Panc1 (cell line): ENCODE results near the gene EHD2. TPM values are rescaled to one million over a fixed set of nuclear protein-coding genes. Genes with fewer than 3 reads are reported as not detected.
"Not testable (repeated sequence)": the region's sequence is repeated elsewhere in the genome, so short reads cannot be mapped to it uniquely, and the experiment has no call there.

Experiments
- ATAC-seq: fragments of 200-7000 bp; cut with Tn5 transposase; 2 replicates; pipeline ENCODE4 v1.9.1; 2020; ENCODE audit warnings: mild to moderate bottlenecking, moderate library complexity
- BruUV-seq: library from RNA; stranded (reverse); fragments of 400-500 nt; replicated peaks from 2 replicates; lab custom pipeline; 2021; lab: Mats Ljungman, UMichigan
- CTCF ChIA-PET: fragments of 300-600 bp; sonication (Branson Sonifier 250); formaldehyde crosslinking; loops from one replicate; lab custom pipeline; 2022; ENCODE audit warnings: antibody characterized with exemption; lab: Charles Lee
- POLR2A ChIA-PET: fragments of 300-600 bp; sonication (Branson Sonifier 250); formaldehyde crosslinking; loops from one replicate; lab custom pipeline; 2022; ENCODE audit warnings: antibody characterized with exemption; lab: Charles Lee
- DNase-seq: peaks from one replicate; pipeline ENCODE4 v3.0.0-alpha.2; 2010; ENCODE audit warnings: low read depth, low spot score
- H3K27ac ChIP-seq: 2 replicates; pipeline ENCODE4 v1.5.1; 2011; ENCODE audit warnings: mild to moderate bottlenecking, low read length, inconsistent platforms
- H3K27me3 ChIP-seq: fragments of 200-500 bp; sonication (Bioruptor generic); 2 replicates; pipeline ENCODE4 v1.6.0; 2014; ENCODE audit warnings: low read length, inconsistent platforms; ENCODE audit not compliant: control insufficient read depth, insufficient read depth
- H3K36me3 ChIP-seq: fragments of 200-500 bp; sonication (Bioruptor generic); 2 replicates; pipeline ENCODE4 v1.5.1; 2014; ENCODE audit warnings: inconsistent platforms, mild to moderate bottlenecking, low read length, moderate library complexity; ENCODE audit not compliant: control insufficient read depth, insufficient read depth
- H3K4me1 ChIP-seq: 2 replicates; pipeline ENCODE4 v1.5.1; 2011; ENCODE audit warnings: inconsistent platforms, mild to moderate bottlenecking, low read length, moderate library complexity; ENCODE audit not compliant: control insufficient read depth, insufficient read depth
- H3K4me3 ChIP-seq, 2 experiments: 2 replicates each; pipeline ENCODE4 v1.5.1; 2011 to 2012; ENCODE audit warnings: low read depth in 2 of 2, low read length in 2 of 2, mild to moderate bottlenecking in 2 of 2, inconsistent platforms in 1 of 2, moderate library complexity in 1 of 2
- H3K9me3 ChIP-seq: fragments of 200-500 bp; sonication (Bioruptor generic); 2 replicates; pipeline ENCODE4 v1.5.1; 2014; ENCODE audit warnings: low read depth, mild to moderate bottlenecking, inconsistent platforms, low read length, moderate library complexity; ENCODE audit not compliant: control insufficient read depth, insufficient read depth
- POLR2AphosphoS5 ChIP-seq: IDR thresholded peaks from 2 replicates; pipeline ENCODE4 v1.6.1; 2012; ENCODE audit warnings: mild to moderate bottlenecking, low read depth, low read length, moderate library complexity
- SIN3A ChIP-seq: IDR thresholded peaks from 2 replicates; pipeline ENCODE4 v1.6.1; 2012; ENCODE audit warnings: low read depth, mild to moderate bottlenecking, low read length, moderate library complexity, borderline replicate concordance; ENCODE audit not compliant: insufficient read depth
- TCF7L2 ChIP-seq: IDR thresholded peaks from 2 replicates; pipeline ENCODE4 v1.6.1; 2011; ENCODE audit warnings: mild to moderate bottlenecking, low read depth, low read length, inconsistent platforms
- in situ Hi-C: cut with HindIII; loops from 2 replicates; pipeline ENCODE4 v1.10.0; 2016; ENCODE audit warnings: low sequenced_read_pairs, low pct_unique_long_range_greater_than_20kb
- intact Hi-C: fragments of 100-400 bp; cut with micrococcal nuclease; formaldehyde crosslinking; loops from one replicate; pipeline ENCODE4 v1.10.0; 2022; ENCODE audit not compliant: unreplicated experiment
- total RNA-seq: library from RNA; stranded (reverse); gene quantifications from one replicate; pipeline ENCODE4 v1.2.1, GENCODE V29; 2021; ENCODE audit not compliant: unreplicated experiment
- TF ChIP-seq, protein P1 (sequence below), 2 experiments: IDR thresholded peaks; 2 replicates each; pipeline ENCODE4 v1.6.1; 2011 to 2012; ENCODE audit warnings: low read depth in 2 of 2, control low read depth in 1 of 2, low read length in 1 of 2, mild to moderate bottlenecking in 1 of 2, moderate library complexity in 1 of 2; ENCODE audit not compliant: insufficient read depth in 1 of 2
- TF ChIP-seq, protein P2 (sequence below): fragments of 450-650 bp; IDR thresholded peaks from 2 replicates; pipeline ENCODE4 v1.5.1; 2017; ENCODE audit warnings: mild to moderate bottlenecking

The EHD2 gene
- total RNA-seq, 1 experiment from 2014 or later = 41.8 TPM

DNA sequence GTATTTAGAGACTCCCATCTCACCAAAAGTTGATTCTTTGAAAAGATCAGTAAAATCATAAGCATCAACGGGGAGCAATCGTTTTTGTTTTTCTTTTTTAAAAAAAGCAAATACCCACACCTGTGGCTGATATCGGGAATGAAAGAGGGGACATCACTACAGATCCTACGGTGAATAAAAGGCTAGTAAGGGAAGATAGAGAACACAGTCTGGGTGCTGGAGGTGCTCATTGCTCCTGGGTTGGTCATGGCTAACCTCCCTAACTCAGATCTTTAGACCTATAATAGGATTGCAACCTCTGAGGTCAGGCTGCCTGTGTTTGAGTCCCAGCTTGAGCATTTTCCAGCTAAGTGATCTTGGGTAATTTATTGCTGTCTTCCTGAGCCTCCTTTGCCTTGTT lies 1.1 kb downstream of the EHD2 start:
- in situ Hi-C loops = no loop called here
- intact Hi-C loops = no loop called here
- TF ChIP-seq, protein P1, sequence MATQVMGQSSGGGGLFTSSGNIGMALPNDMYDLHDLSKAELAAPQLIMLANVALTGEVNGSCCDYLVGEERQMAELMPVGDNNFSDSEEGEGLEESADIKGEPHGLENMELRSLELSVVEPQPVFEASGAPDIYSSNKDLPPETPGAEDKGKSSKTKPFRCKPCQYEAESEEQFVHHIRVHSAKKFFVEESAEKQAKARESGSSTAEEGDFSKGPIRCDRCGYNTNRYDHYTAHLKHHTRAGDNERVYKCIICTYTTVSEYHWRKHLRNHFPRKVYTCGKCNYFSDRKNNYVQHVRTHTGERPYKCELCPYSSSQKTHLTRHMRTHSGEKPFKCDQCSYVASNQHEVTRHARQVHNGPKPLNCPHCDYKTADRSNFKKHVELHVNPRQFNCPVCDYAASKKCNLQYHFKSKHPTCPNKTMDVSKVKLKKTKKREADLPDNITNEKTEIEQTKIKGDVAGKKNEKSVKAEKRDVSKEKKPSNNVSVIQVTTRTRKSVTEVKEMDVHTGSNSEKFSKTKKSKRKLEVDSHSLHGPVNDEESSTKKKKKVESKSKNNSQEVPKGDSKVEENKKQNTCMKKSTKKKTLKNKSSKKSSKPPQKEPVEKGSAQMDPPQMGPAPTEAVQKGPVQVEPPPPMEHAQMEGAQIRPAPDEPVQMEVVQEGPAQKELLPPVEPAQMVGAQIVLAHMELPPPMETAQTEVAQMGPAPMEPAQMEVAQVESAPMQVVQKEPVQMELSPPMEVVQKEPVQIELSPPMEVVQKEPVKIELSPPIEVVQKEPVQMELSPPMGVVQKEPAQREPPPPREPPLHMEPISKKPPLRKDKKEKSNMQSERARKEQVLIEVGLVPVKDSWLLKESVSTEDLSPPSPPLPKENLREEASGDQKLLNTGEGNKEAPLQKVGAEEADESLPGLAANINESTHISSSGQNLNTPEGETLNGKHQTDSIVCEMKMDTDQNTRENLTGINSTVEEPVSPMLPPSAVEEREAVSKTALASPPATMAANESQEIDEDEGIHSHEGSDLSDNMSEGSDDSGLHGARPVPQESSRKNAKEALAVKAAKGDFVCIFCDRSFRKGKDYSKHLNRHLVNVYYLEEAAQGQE (IDR thresholded peaks at IDR 0.05; ENCODE audit: insufficient read depth in 1 of 2, low read depth in 2 of 2, low read length in 1 of 2) = no peak
- TF ChIP-seq, protein P2, sequence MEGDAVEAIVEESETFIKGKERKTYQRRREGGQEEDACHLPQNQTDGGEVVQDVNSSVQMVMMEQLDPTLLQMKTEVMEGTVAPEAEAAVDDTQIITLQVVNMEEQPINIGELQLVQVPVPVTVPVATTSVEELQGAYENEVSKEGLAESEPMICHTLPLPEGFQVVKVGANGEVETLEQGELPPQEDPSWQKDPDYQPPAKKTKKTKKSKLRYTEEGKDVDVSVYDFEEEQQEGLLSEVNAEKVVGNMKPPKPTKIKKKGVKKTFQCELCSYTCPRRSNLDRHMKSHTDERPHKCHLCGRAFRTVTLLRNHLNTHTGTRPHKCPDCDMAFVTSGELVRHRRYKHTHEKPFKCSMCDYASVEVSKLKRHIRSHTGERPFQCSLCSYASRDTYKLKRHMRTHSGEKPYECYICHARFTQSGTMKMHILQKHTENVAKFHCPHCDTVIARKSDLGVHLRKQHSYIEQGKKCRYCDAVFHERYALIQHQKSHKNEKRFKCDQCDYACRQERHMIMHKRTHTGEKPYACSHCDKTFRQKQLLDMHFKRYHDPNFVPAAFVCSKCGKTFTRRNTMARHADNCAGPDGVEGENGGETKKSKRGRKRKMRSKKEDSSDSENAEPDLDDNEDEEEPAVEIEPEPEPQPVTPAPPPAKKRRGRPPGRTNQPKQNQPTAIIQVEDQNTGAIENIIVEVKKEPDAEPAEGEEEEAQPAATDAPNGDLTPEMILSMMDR = no peak
- no peaks in the 10 kb centered on the region for H3K9me3 ChIP-seq
- ATAC-seq = no peak
- peaks cover 7% of the 10 kb centered on the region for H3K4me1 ChIP-seq
- ChIA-PET POLR2A (no interaction called here), CTCF (no interaction called here)
- TSS peak; percentile 61 for BruUV-seq
- no peaks in the 10 kb centered on the region for H3K27me3 ChIP-seq
- peak overlapping the region; percentile 66 for H3K27ac ChIP-seq
- no peak for DNase-seq
- no peaks in the 10 kb centered on the region for H3K36me3 ChIP-seq
- H3K4me3 ChIP-seq = peak overlapping the region; percentile 57 to 74

DNA sequence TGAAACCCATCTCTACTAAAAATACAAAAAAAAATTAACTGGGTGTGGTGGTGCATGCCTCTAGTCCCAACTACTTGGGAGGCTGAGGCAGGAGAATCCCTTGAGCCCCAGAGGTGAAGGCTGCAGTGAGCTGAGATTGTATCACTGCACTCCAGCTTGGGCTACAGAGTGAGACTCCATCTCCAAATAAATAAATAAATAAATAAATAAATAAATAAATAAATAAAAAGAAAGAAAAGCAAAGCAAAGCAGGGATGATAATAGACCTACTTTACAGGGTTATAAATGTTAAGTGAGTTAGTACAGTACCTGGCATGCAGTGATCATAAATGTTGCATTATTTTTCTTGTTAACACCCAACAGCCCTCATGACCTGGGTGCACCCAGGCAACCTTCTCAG lies 1.6 kb downstream of the EHD2 start:
- POLR2A ChIA-PET, H3K9me3 ChIP-seq, CTCF ChIA-PET, DNase-seq, intact Hi-C loops, H3K36me3 ChIP-seq, BruUV-seq, H3K27me3 ChIP-seq, H3K27ac ChIP-seq, ATAC-seq, H3K4me1 ChIP-seq, in situ Hi-C loops: not testable (repeated sequence)
- peak overlapping the region in 1 of 2 experiments; percentile 74; a peak in 1 of 4 replicates for H3K4me3 ChIP-seq

DNA sequence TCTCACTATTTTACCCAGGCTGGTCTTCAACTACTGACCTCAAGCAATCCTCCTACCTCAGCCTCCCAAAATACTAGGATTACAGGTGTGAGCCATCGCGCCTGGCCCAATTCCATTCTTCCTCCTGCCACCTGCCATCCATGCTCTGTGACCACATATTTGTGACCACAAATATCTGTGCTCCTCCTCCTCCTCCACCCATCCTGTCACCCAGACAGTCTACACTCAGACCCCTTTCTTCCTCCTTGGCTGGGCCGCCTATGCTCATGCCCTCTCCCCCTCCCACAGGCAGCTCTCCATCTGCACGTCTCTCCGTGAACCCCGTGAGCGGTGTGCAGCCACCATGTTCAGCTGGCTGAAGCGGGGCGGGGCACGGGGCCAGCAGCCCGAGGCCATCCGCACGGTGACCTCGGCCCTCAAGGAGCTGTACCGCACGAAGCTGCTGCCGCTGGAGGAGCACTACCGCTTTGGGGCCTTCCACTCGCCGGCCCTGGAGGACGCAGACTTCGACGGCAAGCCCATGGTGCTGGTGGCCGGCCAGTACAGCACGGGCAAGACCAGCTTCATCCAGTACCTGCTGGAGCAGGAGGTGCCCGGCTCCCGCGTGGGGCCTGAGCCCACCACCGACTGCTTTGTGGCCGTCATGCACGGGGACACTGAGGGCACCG lies 3.2 kb downstream of the EHD2 start:
- no peaks in the 10 kb centered on the region for H3K36me3 ChIP-seq
- no peak for ATAC-seq
- H3K27me3 ChIP-seq = no peaks in the 10 kb centered on the region
- H3K4me3 ChIP-seq = no peak overlapping the region
- H3K27ac ChIP-seq = no peak overlapping the region
- POLR2A ChIA-PET = no interaction called here
- CTCF ChIA-PET = no interaction called here
- DNase-seq = no peak
- BruUV-seq = no TSS peak
- no peaks in the 10 kb centered on the region for H3K9me3 ChIP-seq
- TF ChIP-seq, protein P2 = no peak
- TF ChIP-seq TCF7L2 = no peak
- no peak for TF ChIP-seq POLR2AphosphoS5
- no peak for TF ChIP-seq SIN3A
- TF ChIP-seq, protein P1 (IDR thresholded peaks at IDR 0.05; ENCODE audit: insufficient read depth in 1 of 2, low read depth in 2 of 2, low read length in 1 of 2) = no peak
- in situ Hi-C loops = no loop called here
- H3K4me1 ChIP-seq = peaks cover 7% of the 10 kb centered on the region
- intact Hi-C loops = no loop called here
